LNCaP clone FGC (cell line): ENCODE results near the gene TNS4.

Experiments
- DNase-seq: peaks from one replicate; pipeline ENCODE4 v3.0.0-alpha.2; 2011; ENCODE audit warnings: low read depth
- H3K4me3 ChIP-seq: 2 replicates; pipeline ENCODE4 v1.5.1; 2011; ENCODE audit warnings: mild to moderate bottlenecking, low read depth, low read length, control low read depth
- CTCF ChIP-seq: IDR thresholded peaks from 2 replicates; pipeline ENCODE4 v1.5.1; 2012; ENCODE audit warnings: mild to moderate bottlenecking; ENCODE audit not compliant: control insufficient read depth, insufficient read depth; ENCODE audit errors: extremely low read depth

Gene TNS4

GRCh38 chr17:40460968-40461731, 40.3 kb downstream of the TNS4 start:
- H3K4me3 ChIP-seq: no peak overlapping the region
- no peak for TF ChIP-seq CTCF
- DNase-seq: no peak

GRCh38 chr17:40460604-40460967, 40.8 kb downstream of the TNS4 start:
- no peak for TF ChIP-seq CTCF
- no peak for DNase-seq
- H3K4me3 ChIP-seq: no peak overlapping the region

- TF ChIP-seq CTCF: no peak
- no peak for DNase-seq
- no peak overlapping the region for H3K4me3 ChIP-seq
Observed at GRCh38 chr17:40459636-40460603, 41.5 kb downstream of the TNS4 start.

GRCh38 chr17:40458851-40459482, 42.5 kb downstream of the TNS4 start:
- no peak overlapping the region for H3K4me3 ChIP-seq
- DNase-seq: no peak
- TF ChIP-seq CTCF: no peak

- DNase-seq: no peak
- TF ChIP-seq CTCF: no peak
- H3K4me3 ChIP-seq: no peak overlapping the region
Observed at GRCh38 chr17:40457964-40458791, 43.2 kb downstream of the TNS4 start.

GRCh38 chr17:40457369-40457768, 44.1 kb downstream of the TNS4 start:
- H3K4me3 ChIP-seq: no peak overlapping the region
- no peak for TF ChIP-seq CTCF
- no peak for DNase-seq
